ENCODE data around the gene NPM1. TPM values are rescaled to one million over a fixed set of nuclear protein-coding genes. Genes with fewer than 3 reads are reported as not detected.
A peak's percentile ranks its signal among the peaks of the same experiment; 100 is the strongest.

Gene NPM1
- total RNA-seq, 1 experiment from 2014 or later, result 2,693 TPM

DNA sequence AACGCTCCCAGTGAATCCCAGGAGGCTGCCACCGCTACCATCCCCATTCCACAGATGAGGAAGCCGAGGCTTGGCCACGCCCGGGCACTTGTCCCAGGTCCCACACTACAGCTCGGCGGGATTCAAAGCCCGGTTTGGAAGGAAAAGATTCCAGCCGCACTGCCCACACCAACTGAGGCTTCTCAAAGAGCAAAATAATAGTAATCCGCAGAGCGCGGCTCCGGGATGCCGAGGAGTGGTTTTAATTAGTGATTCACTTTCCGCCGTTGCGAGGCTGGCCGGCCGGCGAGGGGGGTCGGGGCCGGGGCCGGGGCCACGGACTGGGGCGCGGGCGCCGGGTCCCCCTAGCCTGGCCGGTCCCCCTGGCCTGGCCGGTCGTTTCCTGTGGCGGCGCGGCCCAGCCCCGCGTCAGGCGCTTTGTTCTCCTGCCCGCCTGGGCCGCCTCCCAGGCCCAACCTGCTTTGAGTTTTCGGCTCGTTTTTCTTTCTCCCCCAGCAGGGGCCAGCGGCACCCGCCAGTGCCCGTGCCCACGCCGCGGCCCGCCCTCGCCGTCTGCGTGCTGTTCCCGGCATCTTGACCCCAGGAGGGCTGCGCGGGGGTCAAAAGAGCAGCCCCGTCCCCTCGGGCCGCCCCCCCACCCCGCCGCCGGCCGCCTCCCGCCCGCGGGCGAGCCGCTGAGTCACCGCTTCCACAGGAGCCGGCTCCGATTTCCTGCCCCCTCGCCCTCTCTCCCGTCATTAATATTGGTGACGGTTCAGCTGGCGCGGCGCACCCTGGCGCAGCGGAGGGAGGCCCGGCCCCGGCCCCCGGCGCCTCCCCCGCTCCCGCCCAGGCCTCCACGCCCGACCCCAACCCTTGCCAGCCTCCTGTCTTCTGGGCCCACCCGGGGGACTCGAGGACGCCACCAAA, 63.0 kb downstream of the NPM1 start:
- H3K9me2 ChIP-seq (ENCODE audit: insufficient read depth), result no peaks in the 10 kb centered on the region
- peak overlapping the region; percentile 69 for H3K9ac ChIP-seq (ENCODE audit: low read length)
- H4K20me1 ChIP-seq (ENCODE audit: insufficient read depth), result no peaks in the 10 kb centered on the region
- ChIA-PET RAD21 (ENCODE audit: low non-redundant PET in 1 of 2, low total read pairs in 2 of 2, uncharacterized antibody in 2 of 2, unreplicated experiment in 2 of 2) (no interaction called here), CTCF (interaction anchor here (0.6 kb wide), 1 partner anchor 33 kb away, joined by 3 read pairs; no protein-coding TSS in a partner anchor), POLR2A (no interaction called here)
- H3K36me3 ChIP-seq (ENCODE audit: control insufficient read depth in 1 of 2, insufficient read depth in 2 of 2, low read length in 2 of 2), result no peaks in the 10 kb centered on the region
- no peaks in the 10 kb centered on the region for H3K9me3 ChIP-seq (ENCODE audit: control insufficient read depth in 1 of 2, insufficient read depth in 1 of 2, low read depth in 1 of 2, low read length in 2 of 2)
- peak; percentile 79 for ATAC-seq
- H3K4me2 ChIP-seq (ENCODE audit: low read length), result peak overlapping the region; percentile 66
- no peaks in the 10 kb centered on the region for H3K27me3 ChIP-seq (ENCODE audit: insufficient read depth, low read length)
- TF ChIP-seq ZFX (IDR thresholded peaks at IDR 0.05) (peak; percentile 79), TCF7L2 (IDR thresholded peaks at IDR 0.05; ENCODE audit: borderline replicate concordance, extremely low read depth, insufficient read depth, insufficient read length) (peak; percentile 87), POLR2AphosphoS5 (IDR thresholded peaks at IDR 0.05; ENCODE audit: low read depth, low read length) (peak; percentile 44), ATF3 (IDR thresholded peaks at IDR 0.05) (no peak)
- DNase-seq (ENCODE audit: low read depth, low spot score), result no peak
- peaks cover 14 to 31% of the 10 kb centered on the region in 2 experiments for H3K4me1 ChIP-seq (ENCODE audit: control insufficient read depth in 1 of 2, insufficient read depth in 2 of 2, low read length in 2 of 2)
- H3K27ac ChIP-seq (ENCODE audit: low read depth, low read length), result peak overlapping the region; percentile 33
- intact Hi-C loops (cut with micrococcal nuclease), result no loop called here
- H2AFZ ChIP-seq (ENCODE audit: low read depth, low read length, poor library complexity, severe bottlenecking), result no peak overlapping the region
- H3K79me2 ChIP-seq (ENCODE audit: insufficient read depth, low read length), result no peaks in the 10 kb centered on the region
- H3K4me3 ChIP-seq (replicated peaks in 1 of 2; ENCODE audit: low read depth in 1 of 2, low read length in 2 of 2), result peak overlapping the region; percentile 31 to 58
- no TSS peak for BruUV-seq (replicated peaks)

GRCh38 chr5:171451421-171451820, 63.8 kb downstream of the NPM1 start:
- RAD21 ChIA-PET (ENCODE audit: low non-redundant PET in 1 of 2, low total read pairs in 2 of 2, uncharacterized antibody in 2 of 2, unreplicated experiment in 2 of 2), result no interaction called here
- H3K4me1 ChIP-seq (ENCODE audit: control insufficient read depth in 1 of 2, insufficient read depth in 2 of 2, low read length in 2 of 2), result peaks cover 14 to 31% of the 10 kb centered on the region in 2 experiments
- CTCF ChIA-PET, result interaction anchor here (0.6 kb wide), 1 partner anchor 34 kb away, joined by 3 read pairs; no protein-coding TSS in a partner anchor
- intact Hi-C loops (cut with micrococcal nuclease), result no loop called here
- TF ChIP-seq CBX3 (IDR thresholded peaks at IDR 0.05; ENCODE audit: low read depth) (no peak), SRF (IDR thresholded peaks at IDR 0.05; ENCODE audit: low read depth) (no peak), ATF3 (IDR thresholded peaks at IDR 0.05) (no peak)
- TF ChIP-seq, protein P1, sequence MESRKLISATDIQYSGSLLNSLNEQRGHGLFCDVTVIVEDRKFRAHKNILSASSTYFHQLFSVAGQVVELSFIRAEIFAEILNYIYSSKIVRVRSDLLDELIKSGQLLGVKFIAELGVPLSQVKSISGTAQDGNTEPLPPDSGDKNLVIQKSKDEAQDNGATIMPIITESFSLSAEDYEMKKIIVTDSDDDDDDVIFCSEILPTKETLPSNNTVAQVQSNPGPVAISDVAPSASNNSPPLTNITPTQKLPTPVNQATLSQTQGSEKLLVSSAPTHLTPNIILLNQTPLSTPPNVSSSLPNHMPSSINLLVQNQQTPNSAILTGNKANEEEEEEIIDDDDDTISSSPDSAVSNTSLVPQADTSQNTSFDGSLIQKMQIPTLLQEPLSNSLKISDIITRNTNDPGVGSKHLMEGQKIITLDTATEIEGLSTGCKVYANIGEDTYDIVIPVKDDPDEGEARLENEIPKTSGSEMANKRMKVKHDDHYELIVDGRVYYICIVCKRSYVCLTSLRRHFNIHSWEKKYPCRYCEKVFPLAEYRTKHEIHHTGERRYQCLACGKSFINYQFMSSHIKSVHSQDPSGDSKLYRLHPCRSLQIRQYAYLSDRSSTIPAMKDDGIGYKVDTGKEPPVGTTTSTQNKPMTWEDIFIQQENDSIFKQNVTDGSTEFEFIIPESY (IDR thresholded peaks at IDR 0.05; ENCODE audit: extremely low read depth, insufficient replicate concordance, low read length), result no peak
- H3K4me2 ChIP-seq (ENCODE audit: low read length), result peak overlapping the region; percentile 66
- H4K20me1 ChIP-seq (ENCODE audit: insufficient read depth), result no peaks in the 10 kb centered on the region
- H3K9ac ChIP-seq (ENCODE audit: low read length), result peak overlapping the region; percentile 69
- H2AFZ ChIP-seq (ENCODE audit: low read depth, low read length, poor library complexity, severe bottlenecking), result no peak overlapping the region
- H3K36me3 ChIP-seq (ENCODE audit: control insufficient read depth in 1 of 2, insufficient read depth in 2 of 2, low read length in 2 of 2), result no peaks in the 10 kb centered on the region
- peak overlapping the region; percentile 33; the same call in 1 of the 2 replicates for H3K27ac ChIP-seq (ENCODE audit: low read depth, low read length)
- H3K79me2 ChIP-seq (ENCODE audit: insufficient read depth, low read length), result no peaks in the 10 kb centered on the region
- H3K4me3 ChIP-seq (replicated peaks in 1 of 2; ENCODE audit: low read depth in 1 of 2, low read length in 2 of 2), result peak overlapping the region; percentile 16 to 58; a peak in 3 of 4 replicates
- BruUV-seq (replicated peaks), result no TSS peak
- no peaks in the 10 kb centered on the region for H3K9me2 ChIP-seq (ENCODE audit: insufficient read depth)
- POLR2A ChIA-PET, result no interaction called here
- no peaks in the 10 kb centered on the region for H3K27me3 ChIP-seq (ENCODE audit: insufficient read depth, low read length)
- no peaks in the 10 kb centered on the region for H3K9me3 ChIP-seq (ENCODE audit: control insufficient read depth in 1 of 2, insufficient read depth in 1 of 2, low read depth in 1 of 2, low read length in 2 of 2)
- no peak for DNase-seq (ENCODE audit: low read depth, low spot score)
- ATAC-seq, result 0 out of 2 replicates have a peak, but pooled peaks have one; percentile 2
